PFSK-1 (cell line): Measurements from ENCODE around the gene XXYLT1.

ENCODE experiments used
- POLR2AphosphoS5 ChIP-seq: IDR thresholded peaks from 2 replicates; pipeline ENCODE4 v1.6.1; 2012; ENCODE audit warnings: low read depth, mild to moderate bottlenecking, control low read depth, low read length, moderate library complexity
- SIN3A ChIP-seq: IDR thresholded peaks from 2 replicates; pipeline ENCODE4 v1.6.1; 2012; ENCODE audit warnings: mild to moderate bottlenecking, low read length, moderate library complexity, borderline replicate concordance; ENCODE audit not compliant: insufficient read depth
- TAF1 ChIP-seq: IDR thresholded peaks from 2 replicates; pipeline ENCODE4 v1.6.1; 2012; ENCODE audit warnings: low read length, control low read depth, borderline replicate concordance; ENCODE audit not compliant: insufficient read depth
- TF ChIP-seq, protein P1 (sequence below), 2 experiments: IDR thresholded peaks; 2 replicates each; pipeline versions ENCODE4 v1.6.1 to v1.8.0; 2011 to 2012; ENCODE audit warnings: low read depth in 2 of 2, low read length in 2 of 2, control low read depth in 1 of 2, inconsistent platforms in 1 of 2, mild to moderate bottlenecking in 1 of 2, moderate library complexity in 1 of 2; ENCODE audit not compliant: insufficient read depth in 1 of 2

DNA sequence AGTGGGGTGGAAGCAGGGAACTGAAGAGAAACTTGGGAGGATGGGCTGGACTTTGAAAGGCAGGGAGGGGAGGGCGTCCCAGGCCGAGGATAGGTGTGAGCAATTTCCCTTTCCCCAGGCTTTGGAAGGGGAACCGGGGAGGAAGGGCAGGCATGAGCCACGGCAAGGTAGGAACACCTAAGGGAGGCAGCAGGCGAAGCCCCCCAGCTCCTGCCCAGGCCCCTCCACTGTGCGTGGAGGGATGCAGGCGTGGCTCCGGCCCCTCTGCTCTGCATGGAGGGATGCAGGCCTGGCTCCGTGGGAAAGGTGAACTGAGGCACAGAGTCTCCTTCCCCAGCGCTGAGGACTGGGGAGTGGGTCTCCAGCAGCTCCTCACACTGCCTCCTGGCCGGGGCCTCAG lies 236.4 kb downstream of the XXYLT1 start:
- TF ChIP-seq, protein P1, sequence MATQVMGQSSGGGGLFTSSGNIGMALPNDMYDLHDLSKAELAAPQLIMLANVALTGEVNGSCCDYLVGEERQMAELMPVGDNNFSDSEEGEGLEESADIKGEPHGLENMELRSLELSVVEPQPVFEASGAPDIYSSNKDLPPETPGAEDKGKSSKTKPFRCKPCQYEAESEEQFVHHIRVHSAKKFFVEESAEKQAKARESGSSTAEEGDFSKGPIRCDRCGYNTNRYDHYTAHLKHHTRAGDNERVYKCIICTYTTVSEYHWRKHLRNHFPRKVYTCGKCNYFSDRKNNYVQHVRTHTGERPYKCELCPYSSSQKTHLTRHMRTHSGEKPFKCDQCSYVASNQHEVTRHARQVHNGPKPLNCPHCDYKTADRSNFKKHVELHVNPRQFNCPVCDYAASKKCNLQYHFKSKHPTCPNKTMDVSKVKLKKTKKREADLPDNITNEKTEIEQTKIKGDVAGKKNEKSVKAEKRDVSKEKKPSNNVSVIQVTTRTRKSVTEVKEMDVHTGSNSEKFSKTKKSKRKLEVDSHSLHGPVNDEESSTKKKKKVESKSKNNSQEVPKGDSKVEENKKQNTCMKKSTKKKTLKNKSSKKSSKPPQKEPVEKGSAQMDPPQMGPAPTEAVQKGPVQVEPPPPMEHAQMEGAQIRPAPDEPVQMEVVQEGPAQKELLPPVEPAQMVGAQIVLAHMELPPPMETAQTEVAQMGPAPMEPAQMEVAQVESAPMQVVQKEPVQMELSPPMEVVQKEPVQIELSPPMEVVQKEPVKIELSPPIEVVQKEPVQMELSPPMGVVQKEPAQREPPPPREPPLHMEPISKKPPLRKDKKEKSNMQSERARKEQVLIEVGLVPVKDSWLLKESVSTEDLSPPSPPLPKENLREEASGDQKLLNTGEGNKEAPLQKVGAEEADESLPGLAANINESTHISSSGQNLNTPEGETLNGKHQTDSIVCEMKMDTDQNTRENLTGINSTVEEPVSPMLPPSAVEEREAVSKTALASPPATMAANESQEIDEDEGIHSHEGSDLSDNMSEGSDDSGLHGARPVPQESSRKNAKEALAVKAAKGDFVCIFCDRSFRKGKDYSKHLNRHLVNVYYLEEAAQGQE (IDR thresholded peaks at IDR 0.05; ENCODE audit: insufficient read depth in 1 of 2, low read depth in 2 of 2, low read length in 2 of 2) = no peak
- TF ChIP-seq TAF1 = no peak
- no peak for TF ChIP-seq POLR2AphosphoS5
- no peak for TF ChIP-seq SIN3A
